PC-9 (cell line): ENCODE measurements around the gene HSBP1.

Source experiments
- CTCF ChIP-seq: fragments of 200-600 bp; sonication (generic); conservative IDR thresholded peaks from 2 replicates; pipeline ENCODE4 v1.6.1; 2017; ENCODE audit warnings: mixed run types, antibody characterized with exemption, mild to moderate bottlenecking, moderate library complexity
- EZH2 ChIP-seq: fragments of 200-600 bp; sonication (generic); IDR thresholded peaks from 2 replicates; pipeline ENCODE4 v1.8.0; 2017; ENCODE audit warnings: antibody characterized with exemption, low read depth

GRCh38 chr16:83804366-83804765 lies 3.4 kb upstream of the HSBP1 start:
- TF ChIP-seq CTCF (no peak), EZH2 (no peak)
